ENCODE data around the gene CYP24A1.

- TF ChIP-seq, protein P1, sequence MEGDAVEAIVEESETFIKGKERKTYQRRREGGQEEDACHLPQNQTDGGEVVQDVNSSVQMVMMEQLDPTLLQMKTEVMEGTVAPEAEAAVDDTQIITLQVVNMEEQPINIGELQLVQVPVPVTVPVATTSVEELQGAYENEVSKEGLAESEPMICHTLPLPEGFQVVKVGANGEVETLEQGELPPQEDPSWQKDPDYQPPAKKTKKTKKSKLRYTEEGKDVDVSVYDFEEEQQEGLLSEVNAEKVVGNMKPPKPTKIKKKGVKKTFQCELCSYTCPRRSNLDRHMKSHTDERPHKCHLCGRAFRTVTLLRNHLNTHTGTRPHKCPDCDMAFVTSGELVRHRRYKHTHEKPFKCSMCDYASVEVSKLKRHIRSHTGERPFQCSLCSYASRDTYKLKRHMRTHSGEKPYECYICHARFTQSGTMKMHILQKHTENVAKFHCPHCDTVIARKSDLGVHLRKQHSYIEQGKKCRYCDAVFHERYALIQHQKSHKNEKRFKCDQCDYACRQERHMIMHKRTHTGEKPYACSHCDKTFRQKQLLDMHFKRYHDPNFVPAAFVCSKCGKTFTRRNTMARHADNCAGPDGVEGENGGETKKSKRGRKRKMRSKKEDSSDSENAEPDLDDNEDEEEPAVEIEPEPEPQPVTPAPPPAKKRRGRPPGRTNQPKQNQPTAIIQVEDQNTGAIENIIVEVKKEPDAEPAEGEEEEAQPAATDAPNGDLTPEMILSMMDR (IDR thresholded peaks at IDR 0.05): no peak
- TF ChIP-seq POLR2A (IDR thresholded peaks at IDR 0.05): no peak
Measured at GRCh38 chr20:54123587-54124180, 50.1 kb downstream of the CYP24A1 start.
